H1 (cell line): ENCODE data around the gene RPTOR. TPM values are rescaled to one million over a fixed set of nuclear protein-coding genes. Genes with fewer than 3 reads are reported as not detected.

Experiments used
- CTCF ChIA-PET: fragments of 300-600 bp; sonication (Branson Sonifier 250); formaldehyde crosslinking; loops from one replicate; lab custom pipeline; 2021; ENCODE audit not compliant: partially characterized antibody; lab: Charles Lee
- POLR2A ChIA-PET: fragments of 300-600 bp; sonication (Branson Sonifier 250); formaldehyde crosslinking; loops from one replicate; lab custom pipeline; 2021; ENCODE audit warnings: inconsistent platforms; ENCODE audit not compliant: partially characterized antibody; lab: Charles Lee
- DNase-seq, 2 experiments: peaks; one replicate each; pipeline versions ENCODE4 v3.0.0 to v3.0.0-alpha.2; 2010 to 2022; ENCODE audit warnings: low spot score in 2 of 2, low read depth in 1 of 2, mixed read lengths in 1 of 2
- FAIRE-seq: peaks from 2 replicates; lab custom pipeline; 2011; peaks lifted over from hg19 to GRCh38; lab: Jason Lieb, UNC
- H2AFZ ChIP-seq: 2 replicates; pipeline ENCODE4 v1.8.1; 2012; ENCODE audit warnings: low read length, inconsistent platforms
- H2AK5ac ChIP-seq: 2 replicates; pipeline ENCODE4 v1.6.1; 2013; ENCODE audit warnings: low read depth, low read length
- H2BK120ac ChIP-seq: replicated peaks from 2 replicates; pipeline ENCODE3; 2013; ENCODE audit warnings: low read depth, low read length, inconsistent platforms
- H2BK12ac ChIP-seq: 2 replicates; pipeline ENCODE4 v1.6.1; 2013; ENCODE audit warnings: low read depth, low read length
- H2BK15ac ChIP-seq: 2 replicates; pipeline ENCODE4 v1.6.1; 2013; ENCODE audit warnings: low read length
- H2BK20ac ChIP-seq: 2 replicates; pipeline ENCODE4 v1.6.1; 2013; ENCODE audit warnings: low read length
- H2BK5ac ChIP-seq: 2 replicates; pipeline ENCODE4 v1.6.1; 2013; ENCODE audit warnings: low read depth, low read length
- H3K14ac ChIP-seq: 2 replicates; pipeline ENCODE4 v1.6.1; 2013; ENCODE audit warnings: inconsistent platforms; ENCODE audit not compliant: insufficient read length
- H3K18ac ChIP-seq: 2 replicates; pipeline ENCODE4 v1.6.1; 2013; ENCODE audit warnings: low read length; ENCODE audit errors: extremely low read depth
- H3K23ac ChIP-seq: 2 replicates; pipeline ENCODE4 v1.6.1; 2013; ENCODE audit warnings: inconsistent platforms; ENCODE audit not compliant: insufficient read length
- H3K23me2 ChIP-seq: 2 replicates; pipeline ENCODE4 v1.6.1; 2013; ENCODE audit warnings: low read depth, low read length
- H3K27ac ChIP-seq: 2 replicates; pipeline ENCODE4 v1.6.1; 2011; ENCODE audit warnings: low read depth, low read length, inconsistent platforms
- H3K27me3 ChIP-seq, 4 experiments: replicated peaks in 1 of 4; 1 replicate in 1 of 4; 2 replicates in 3 of 4; pipeline versions ENCODE4 v1.6.1 to v1.8.1; 2011 to 2013; ENCODE audit warnings: low read length in 3 of 4, mild to moderate bottlenecking in 3 of 4, inconsistent platforms in 2 of 4, mixed read lengths in 2 of 4, moderate library complexity in 1 of 4; ENCODE audit not compliant: control insufficient read depth in 3 of 4, insufficient read depth in 3 of 4; ENCODE audit errors: extremely low read depth in 1 of 4
- H3K36me3 ChIP-seq, 4 experiments: 2 replicates each; pipeline versions ENCODE4 v1.6.1 to v1.8.1; 2011 to 2013; ENCODE audit warnings: mild to moderate bottlenecking in 4 of 4, low read length in 3 of 4, moderate library complexity in 2 of 4, control low read depth in 1 of 4, inconsistent platforms in 1 of 4; ENCODE audit not compliant: insufficient read depth in 4 of 4, control insufficient read depth in 2 of 4
- H3K4ac ChIP-seq: replicated peaks from 2 replicates; pipeline ENCODE3; 2013; ENCODE audit warnings: low read length, low read depth, mixed read lengths, inconsistent platforms; ENCODE audit not compliant: insufficient read length
- H3K4me1 ChIP-seq, 4 experiments: replicated peaks in 1 of 4; 1 replicate in 1 of 4; 2 replicates in 3 of 4; pipeline versions ENCODE4 v1.6.1 to v1.8.1; 2011 to 2013; ENCODE audit warnings: low read length in 3 of 4, inconsistent platforms in 2 of 4, mixed read lengths in 1 of 4; ENCODE audit not compliant: insufficient read depth in 4 of 4, control insufficient read depth in 3 of 4
- H3K4me2 ChIP-seq, 2 experiments: 2 replicates each; pipeline versions ENCODE4 v1.6.1 to v1.8.1; 2011 to 2013; ENCODE audit warnings: low read depth in 2 of 2, low read length in 2 of 2, control low read depth in 1 of 2, inconsistent platforms in 1 of 2, mild to moderate bottlenecking in 1 of 2; ENCODE audit not compliant: insufficient read depth in 1 of 2
- H3K4me3 ChIP-seq, 4 experiments: fragments of 200-600, 300-600 bp in 1 of 4; sonication (generic), shearing (Covaris generic), sonication (Bioruptor Twin) in 1 of 4; 2 replicates each; pipeline versions ENCODE4 v1.5.1 to v1.8.1; 2011 to 2016; ENCODE audit warnings: low read length in 4 of 4, low read depth in 3 of 4, control low read depth in 2 of 4, inconsistent platforms in 2 of 4, mild to moderate bottlenecking in 2 of 4, mixed read lengths in 1 of 4, moderate library complexity in 1 of 4; ENCODE audit not compliant: insufficient read depth in 2 of 4; ENCODE audit errors: extremely low read depth in 1 of 4
- H3K56ac ChIP-seq: replicated peaks from 2 replicates; pipeline ENCODE3; 2013; ENCODE audit warnings: low read depth, mild to moderate bottlenecking, mixed read lengths, low read length, inconsistent platforms; ENCODE audit not compliant: insufficient read length
- H3K79me1 ChIP-seq: 2 replicates; pipeline ENCODE4 v1.6.1; 2013; ENCODE audit warnings: low read depth, low read length, control low read depth
- H3K79me2 ChIP-seq, 2 experiments: 2 replicates each; pipeline versions ENCODE4 v1.6.1 to v1.8.1; 2012 to 2013; ENCODE audit warnings: low read length in 2 of 2, mild to moderate bottlenecking in 2 of 2, inconsistent platforms in 1 of 2; ENCODE audit not compliant: insufficient read depth in 2 of 2, control insufficient read depth in 1 of 2
- H3K9ac ChIP-seq, 4 experiments: replicated peaks in 1 of 4; 1 replicate in 1 of 4; 2 replicates in 3 of 4; pipeline versions ENCODE4 v1.6.1 to v1.8.1; 2011 to 2013; ENCODE audit warnings: low read depth in 3 of 4, low read length in 3 of 4, control low read depth in 2 of 4, mild to moderate bottlenecking in 2 of 4, moderate library complexity in 2 of 4, inconsistent platforms in 1 of 4; ENCODE audit errors: extremely low read depth in 1 of 4
- H3K9me3 ChIP-seq, 2 experiments: 2 replicates each; pipeline versions ENCODE4 v1.6.1 to v1.8.1; 2012 to 2013; ENCODE audit warnings: mild to moderate bottlenecking in 2 of 2, moderate library complexity in 2 of 2, control low read depth in 1 of 2, inconsistent platforms in 1 of 2, low read depth in 1 of 2, low read length in 1 of 2, mixed read lengths in 1 of 2; ENCODE audit not compliant: insufficient read depth in 2 of 2
- H4K20me1 ChIP-seq, 2 experiments: replicated peaks in 1 of 2; 2 replicates each; pipeline versions ENCODE3 to v1.8.1; 2011 to 2013; ENCODE audit warnings: inconsistent platforms in 2 of 2, low read length in 2 of 2, mild to moderate bottlenecking in 1 of 2; ENCODE audit not compliant: insufficient read depth in 2 of 2, control insufficient read depth in 1 of 2
- H4K5ac ChIP-seq: 2 replicates; pipeline ENCODE4 v1.6.1; 2013; ENCODE audit warnings: low read length, low read depth, mixed read lengths, inconsistent platforms; ENCODE audit not compliant: insufficient read length
- H4K8ac ChIP-seq: 2 replicates; pipeline ENCODE4 v1.8.0; 2013; ENCODE audit warnings: mild to moderate bottlenecking, moderate library complexity, low read length, inconsistent platforms; ENCODE audit not compliant: insufficient read depth; ENCODE audit errors: extremely low read depth
- H4K91ac ChIP-seq: replicated peaks from 2 replicates; pipeline ENCODE3; 2013; ENCODE audit warnings: low read length, mixed read lengths, inconsistent platforms; ENCODE audit not compliant: insufficient read length
- CHD2 ChIP-seq: IDR thresholded peaks from 2 replicates; pipeline ENCODE4 v1.6.1; 2012; ENCODE audit warnings: low read length, improper control_type of control experiment
- GTF2F1 ChIP-seq: IDR thresholded peaks from 2 replicates; pipeline ENCODE4 v1.6.1; 2012; ENCODE audit warnings: low read depth, low read length, improper control_type of control experiment, borderline replicate concordance
- HDAC2 ChIP-seq, 2 experiments: fragments of 300-600 bp in 1 of 2; sonication (generic) in 1 of 2; IDR thresholded peaks; 2 replicates each; pipeline ENCODE4 v1.6.1; 2011 to 2012; ENCODE audit warnings: low read depth in 2 of 2, low read length in 2 of 2, mild to moderate bottlenecking in 2 of 2, moderate library complexity in 2 of 2, borderline replicate concordance in 1 of 2, inconsistent platforms in 1 of 2
- JUN ChIP-seq: IDR thresholded peaks from 2 replicates; pipeline ENCODE4 v1.6.1; 2011; ENCODE audit warnings: low read depth, mild to moderate bottlenecking, improper control_type of control experiment, low read length
- RAD21 ChIP-seq, 2 experiments: IDR thresholded peaks in 1 of 2; conservative IDR thresholded peaks in 1 of 2; 2 replicates each; pipeline ENCODE4 v1.6.1; 2011; ENCODE audit warnings: low read depth in 2 of 2, low read length in 2 of 2, improper control_type of control experiment in 1 of 2, inconsistent platforms in 1 of 2, mild to moderate bottlenecking in 1 of 2, moderate library complexity in 1 of 2
- RXRA ChIP-seq: IDR thresholded peaks from 2 replicates; pipeline ENCODE4 v1.6.1; 2011; ENCODE audit warnings: low read depth, mild to moderate bottlenecking, low read length, moderate library complexity; ENCODE audit not compliant: insufficient read depth
- TEAD4 ChIP-seq: IDR thresholded peaks from 2 replicates; pipeline ENCODE4 v1.6.1; 2012; ENCODE audit warnings: low read depth, low read length, inconsistent platforms, mixed read lengths
- WGBS, 2 experiments: shearing (Covaris generic) in 1 of 2; methylation state at CpG; one replicate each; pipeline versions ENCODE4 v1.1.6 to v1.1.7; 2013 to 2015; ENCODE audit warnings: low lambda C conversion rate in 2 of 2, mixed read lengths in 2 of 2, inconsistent platforms in 1 of 2, low coverage in 1 of 2, missing lambda C conversion rate in 1 of 2; ENCODE audit not compliant: insufficient replicate concordance in 2 of 2, insufficient coverage in 1 of 2, insufficient read length in 1 of 2; ENCODE audit errors: extremely low coverage in 1 of 2, missing lambda C conversion rate in 1 of 2; 5-methylcytosine and 5-hydroxymethylcytosine counted together
- polyA plus RNA-seq, 7 experiments: library from polyadenylated mRNA; depleted of rRNA in 3 of 7; stranded (reverse) in 5 of 7; unstranded in 2 of 7; fragments of >200 nt in 5 of 7; fragments of 200-250 nt in 2 of 7; gene quantifications; 1 replicate in 5 of 7; 2 replicates in 1 of 7; 4 replicates in 1 of 7; pipeline versions ENCODE4 v1.2.1 to v1.2.3, GENCODE V29; 2011 to 2013; ENCODE audit warnings: missing spikeins in 2 of 7, mixed read lengths in 2 of 7
- total RNA-seq: library from RNA; stranded (reverse); fragmentation: NEBNext Ultra II Directional; extraction: Animal tissue kit (Norgen Biotek cat#: 25700); gene quantifications from 2 replicates; pipeline ENCODE4 v1.2.1, GENCODE V29; 2021
- TF ChIP-seq, protein P1 (sequence below): IDR thresholded peaks from 2 replicates; pipeline ENCODE4 v1.6.1; 2012; ENCODE audit warnings: inconsistent platforms

The RPTOR gene
- total and polyA plus RNA-seq, 2 of the 8 experiments (the other 6 are each of a cell fraction or from before 2014, with no cell fraction given) = 6.9 to 28.7 TPM

GRCh38 chr17:81003711-81004475, 459.3 kb downstream of the RPTOR start:
- H3K4ac ChIP-seq = no peak overlapping the region
- H3K79me2 ChIP-seq = no peaks in the 10 kb centered on the region
- DNase-seq (no peak), FAIRE-seq (no peak)
- H3K23me2 ChIP-seq = peaks cover 5% of the 10 kb centered on the region; the same call in 1 of the 2 replicates
- no peak overlapping the region for H2BK12ac ChIP-seq
- H2BK20ac ChIP-seq = no peak overlapping the region
- H3K27me3 ChIP-seq = peaks cover 7 to 22% (median 20%) of the 10 kb centered on the region in 4 experiments; a peak in 6 of 7 replicates
- H3K36me3 ChIP-seq = peaks cover 0 to 4% (median 0%) of the 10 kb centered on the region in 4 experiments; a peak in 1 of 8 replicates
- no peak overlapping the region for H3K14ac ChIP-seq
- peaks cover 0 to 7% (median 1%) of the 10 kb centered on the region in 4 experiments; a peak in 3 of 7 replicates for H3K4me1 ChIP-seq
- WGBS, 2 experiments = 24% methylated on average over 19 of the region's 72 CpGs; no CpG with 5 or more reads in 1 of the 2 experiments
- H2AK5ac ChIP-seq = no peak overlapping the region
- no peak overlapping the region for H4K91ac ChIP-seq
- H3K4me3 ChIP-seq = peak overlapping the region; percentile 15 to 61 (median 28); a peak in 7 of 8 replicates
- H3K23ac ChIP-seq = no peak overlapping the region
- peak overlapping the region; percentile 93; the same call in 1 of the 2 replicates for H4K8ac ChIP-seq
- ChIA-PET POLR2A (interaction anchor here (0.8 to 1.3 kb wide), 5 partner anchors 11 to 125 kb away, joined by 3 to 5 read pairs (median 3); no protein-coding TSS in a partner anchor), CTCF (interaction anchor here (0.6 to 2.2 kb wide), 4 partner anchors 15 to 98 kb away, joined by 4 to 8 read pairs (median 6); no protein-coding TSS in a partner anchor)
- H3K18ac ChIP-seq = no peak overlapping the region; the same call in 1 of the 2 replicates
- no peaks in the 10 kb centered on the region for H3K79me1 ChIP-seq
- no peak overlapping the region for H2BK15ac ChIP-seq
- no peak overlapping the region for H3K27ac ChIP-seq
- no peak overlapping the region for H2BK120ac ChIP-seq
- H3K56ac ChIP-seq = no peak overlapping the region
- no peaks in the 10 kb centered on the region; a peak in 1 of 4 replicates for H3K9me3 ChIP-seq
- H2AFZ ChIP-seq = 0 out of 2 replicates have a peak overlapping the region, but pooled peaks have one; percentile 39
- H4K5ac ChIP-seq = no peak overlapping the region
- peak overlapping the region; percentile 57 to 74 for H3K4me2 ChIP-seq
- peaks cover 3 to 11% of the 10 kb centered on the region in 2 experiments for H4K20me1 ChIP-seq
- no peak overlapping the region for H3K9ac ChIP-seq
- no peak overlapping the region for H2BK5ac ChIP-seq
- TF ChIP-seq TEAD4 (no peak), GTF2F1 (no peak), HDAC2 (IDR thresholded peaks at IDR 0.05; ENCODE audit: borderline replicate concordance in 1 of 2, low read depth in 2 of 2, low read length in 2 of 2) (0 out of 4 replicates have a peak, but pooled peaks of 1 of the 2 experiments have one; percentile 12), CHD2 (no peak), RXRA (no peak), RAD21 (IDR thresholded peaks at IDR 0.05 in 1 of 2, conservative IDR thresholded peaks at IDR 0.05 in 1 of 2; ENCODE audit: low read depth in 2 of 2, low read length in 2 of 2) (no peak), JUN (no peak)
- TF ChIP-seq, protein P1, sequence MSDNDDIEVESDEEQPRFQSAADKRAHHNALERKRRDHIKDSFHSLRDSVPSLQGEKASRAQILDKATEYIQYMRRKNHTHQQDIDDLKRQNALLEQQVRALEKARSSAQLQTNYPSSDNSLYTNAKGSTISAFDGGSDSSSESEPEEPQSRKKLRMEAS = peak; percentile 20; the same call in 1 of the 2 replicates
